Spleen (tissue), 11 donors: ENCODE results near the gene INSM1. TPM values are rescaled to one million over a fixed set of nuclear protein-coding genes. Genes with fewer than 3 reads are reported as not detected.

Experiments used
- DNase-seq: peaks from one replicate; pipeline ENCODE4 v3.0.0-alpha.2; 2020
- H3K27ac ChIP-seq, 8 donors: fragments of 200-600 bp; sonication (generic) in 7 of 8; 1 replicate in 4 of 8; 2 replicates in 4 of 8; pipeline versions ENCODE4 v1.5.0 to v1.8.0; 2016 to 2021; ENCODE audit warnings: inconsistent platforms in 4 of 8, mild to moderate bottlenecking in 4 of 8, moderate library complexity in 1 of 8
- H3K27me3 ChIP-seq, 7 donors: fragments of 200-600 bp; sonication (generic) in 6 of 7; replicated peaks in 1 of 7; 1 replicate in 4 of 7; 2 replicates in 3 of 7; pipeline versions ENCODE4 v1.5.0 to v1.8.0; 2016 to 2021; ENCODE audit warnings: inconsistent platforms in 3 of 7, mild to moderate bottlenecking in 1 of 7
- H3K36me3 ChIP-seq, 6 donors: fragments of 200-600 bp; sonication (generic) in 5 of 6; 1 replicate in 4 of 6; 2 replicates in 2 of 6; pipeline versions ENCODE4 v1.5.0 to v1.8.0; 2016 to 2021; ENCODE audit warnings: inconsistent platforms in 2 of 6
- H3K4me1 ChIP-seq, 6 donors: fragments of 200-600 bp; sonication (generic) in 5 of 6; 1 replicate in 3 of 6; 2 replicates in 3 of 6; pipeline versions ENCODE4 v1.5.0 to v1.8.0; 2016 to 2021; ENCODE audit warnings: inconsistent platforms in 3 of 6
- H3K4me3 ChIP-seq, 8 donors: fragments of 200-600 bp; sonication (generic) in 7 of 8; 1 replicate in 4 of 8; 2 replicates in 4 of 8; pipeline versions ENCODE4 v1.5.0 to v1.8.0; 2016 to 2021; ENCODE audit warnings: inconsistent platforms in 4 of 8, mild to moderate bottlenecking in 4 of 8, moderate library complexity in 2 of 8
- H3K9me3 ChIP-seq, 8 donors: fragments of 200-600 bp; sonication (generic) in 7 of 8; 1 replicate in 4 of 8; 2 replicates in 4 of 8; pipeline versions ENCODE4 v1.5.0 to v1.8.0; 2016 to 2021; ENCODE audit warnings: inconsistent platforms in 4 of 8
- POLR2A ChIP-seq, 3 donors: fragments of 450-650 bp; IDR thresholded peaks; one replicate each; pipeline ENCODE4 v1.5.1; 2017; ENCODE audit warnings: antibody characterized with exemption in 3 of 3, mild to moderate bottlenecking in 1 of 3
- POLR2AphosphoS5 ChIP-seq, 3 donors: sonication (generic); formaldehyde crosslinking; IDR thresholded peaks; one replicate each; pipeline ENCODE4 v1.5.1; 2017; ENCODE audit warnings: antibody characterized with exemption in 3 of 3
- WGBS, 5 donors: extraction: QIAGEN DNeasy Blood & Tissue Kit in 3 of 5; methylation state at CpG; one replicate each; pipeline versions ENCODE4 v1.1.5 to v1.1.7; 2013 to 2018; 5-methylcytosine and 5-hydroxymethylcytosine counted together
- intact Hi-C: fragments of 100-400 bp; cut with DNase I; formaldehyde crosslinking; loops from one replicate; pipeline ENCODE4 v1.15.0; 2023; ENCODE audit warnings: low total_unique reads
- polyA plus RNA-seq, 3 donors: library from polyadenylated mRNA; stranded (reverse); fragments of 200-250 nt; gene quantifications; one replicate each; pipeline ENCODE4 v1.2.1, GENCODE V29; 2013
- total RNA-seq, 7 donors: library from RNA; depleted of rRNA in 3 of 7; stranded (reverse); fragments of >200 nt in 3 of 7; fragmentation: NEBNext Ultra II Directional in 4 of 7; extraction: Animal tissue kit (Norgen Biotek cat#: 25700) in 4 of 7; gene quantifications; one replicate each; pipeline versions ENCODE4 v1.1.0 to v1.2.1, GENCODE V29; 2016 to 2021
- TF ChIP-seq, protein P1 (sequence below), 11 experiments: fragments of 200-600 bp in 7 of 11; fragments of 450-650 bp in 4 of 11; sonication (generic) in 4 of 11; IDR thresholded peaks in 8 of 11; conservative IDR thresholded peaks in 3 of 11; 1 replicate in 7 of 11; 2 replicates in 4 of 11; pipeline versions ENCODE4 v1.4.0 to v1.8.0; 2016 to 2021; ENCODE audit warnings: antibody characterized with exemption in 11 of 11, inconsistent platforms in 4 of 11, mild to moderate bottlenecking in 1 of 11
- donor health status: healthy with polysubstance abuse.
- donor health status: DM: no; HTN: no; CAD: no; lungs with moderate emphysema.
- donor health status: DM: no; HTN: no; CAD: no.
- donor health status: Bipolar disorder and iron deficiency.
- donor health status: healthy.
- donor health status: DM: no; HTN: no; CAD: no.
- donor health status: DM: yes; HTN: yes; CAD: no.

The INSM1 gene
- total and polyA plus RNA-seq, 10 donors = 0.15 to 0.59 (median 0.40) TPM; not detected in 3

DNA sequence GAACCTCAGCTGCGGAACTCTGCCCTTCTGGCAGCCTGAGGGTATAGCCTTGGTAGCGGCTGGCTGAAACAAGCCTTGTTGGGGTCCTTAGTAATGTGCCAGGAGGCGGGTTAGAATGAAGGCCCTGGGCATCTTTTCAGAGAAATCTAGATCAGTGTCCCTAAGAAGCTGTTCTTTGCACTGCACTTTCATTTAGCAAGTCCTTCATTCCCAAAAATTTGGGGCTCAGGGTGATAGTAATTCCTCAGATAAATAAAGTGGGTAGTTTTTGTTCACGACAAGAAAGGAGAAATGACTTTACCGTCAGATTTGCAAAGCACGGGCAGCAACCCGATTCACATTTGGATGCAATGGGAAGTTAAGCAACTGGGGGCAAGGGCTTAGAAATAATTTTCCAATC lies 3.2 kb downstream of the INSM1 start:
- peaks cover 12 to 99% (median 79%) of the 10 kb centered on the region in 7 donors for H3K27me3 ChIP-seq
- 13 to 26% (median 21%) methylated on average over 7 of the region's 7 CpGs for WGBS, 5 donors
- TF ChIP-seq POLR2A (IDR thresholded peaks at IDR 0.05) = no peak
- TF ChIP-seq POLR2AphosphoS5 (IDR thresholded peaks at IDR 0.05) = no peak
- TF ChIP-seq, protein P1, sequence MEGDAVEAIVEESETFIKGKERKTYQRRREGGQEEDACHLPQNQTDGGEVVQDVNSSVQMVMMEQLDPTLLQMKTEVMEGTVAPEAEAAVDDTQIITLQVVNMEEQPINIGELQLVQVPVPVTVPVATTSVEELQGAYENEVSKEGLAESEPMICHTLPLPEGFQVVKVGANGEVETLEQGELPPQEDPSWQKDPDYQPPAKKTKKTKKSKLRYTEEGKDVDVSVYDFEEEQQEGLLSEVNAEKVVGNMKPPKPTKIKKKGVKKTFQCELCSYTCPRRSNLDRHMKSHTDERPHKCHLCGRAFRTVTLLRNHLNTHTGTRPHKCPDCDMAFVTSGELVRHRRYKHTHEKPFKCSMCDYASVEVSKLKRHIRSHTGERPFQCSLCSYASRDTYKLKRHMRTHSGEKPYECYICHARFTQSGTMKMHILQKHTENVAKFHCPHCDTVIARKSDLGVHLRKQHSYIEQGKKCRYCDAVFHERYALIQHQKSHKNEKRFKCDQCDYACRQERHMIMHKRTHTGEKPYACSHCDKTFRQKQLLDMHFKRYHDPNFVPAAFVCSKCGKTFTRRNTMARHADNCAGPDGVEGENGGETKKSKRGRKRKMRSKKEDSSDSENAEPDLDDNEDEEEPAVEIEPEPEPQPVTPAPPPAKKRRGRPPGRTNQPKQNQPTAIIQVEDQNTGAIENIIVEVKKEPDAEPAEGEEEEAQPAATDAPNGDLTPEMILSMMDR (IDR thresholded peaks at IDR 0.05 in 8 of 11, conservative IDR thresholded peaks at IDR 0.05 in 3 of 11) = no peak
- peaks cover 14 to 34% (median 25%) of the 10 kb centered on the region in 6 donors for H3K4me1 ChIP-seq
- no peak overlapping the region for H3K4me3 ChIP-seq
- intact Hi-C loops = no loop called here
- no peaks in the 10 kb centered on the region for H3K9me3 ChIP-seq
- H3K27ac ChIP-seq = no peak overlapping the region
- no peak for DNase-seq
- no peaks in the 10 kb centered on the region for H3K36me3 ChIP-seq

DNA sequence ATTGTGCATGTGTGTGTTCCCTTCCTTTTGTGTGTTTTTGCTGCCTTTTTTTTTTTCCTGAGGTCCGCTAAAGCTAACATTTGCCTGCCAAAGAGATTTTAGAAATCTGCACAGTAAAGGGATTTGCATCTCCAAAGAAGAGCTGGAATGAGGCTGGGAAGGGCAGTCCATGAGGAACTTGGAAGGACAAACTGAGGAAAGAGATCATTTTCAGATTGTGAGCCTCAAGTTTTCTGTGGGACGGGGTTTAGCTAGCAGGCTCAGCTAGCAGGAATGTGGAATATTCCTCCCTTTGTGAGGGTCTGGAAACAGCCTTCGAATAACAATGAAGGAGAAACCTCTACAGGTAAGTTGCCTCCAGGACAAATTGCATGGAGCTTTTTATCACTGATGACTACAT lies 3.8 kb downstream of the INSM1 start:
- 28 to 31% (median 29%) methylated on average over 3 of the region's 3 CpGs for WGBS, 5 donors
- H3K4me1 ChIP-seq = peaks cover 14 to 32% (median 24%) of the 10 kb centered on the region in 6 donors
- H3K27ac ChIP-seq = no peak overlapping the region
- no peaks in the 10 kb centered on the region for H3K9me3 ChIP-seq
- intact Hi-C loops = no loop called here
- peaks cover 12 to 96% (median 73%) of the 10 kb centered on the region in 7 donors for H3K27me3 ChIP-seq
- no peak for DNase-seq
- no peaks in the 10 kb centered on the region for H3K36me3 ChIP-seq
- TF ChIP-seq POLR2AphosphoS5 (IDR thresholded peaks at IDR 0.05) (no peak), POLR2A (IDR thresholded peaks at IDR 0.05) (no peak)
- TF ChIP-seq, protein P1 (IDR thresholded peaks at IDR 0.05 in 8 of 11, conservative IDR thresholded peaks at IDR 0.05 in 3 of 11) = no peak
- no peak overlapping the region for H3K4me3 ChIP-seq

DNA sequence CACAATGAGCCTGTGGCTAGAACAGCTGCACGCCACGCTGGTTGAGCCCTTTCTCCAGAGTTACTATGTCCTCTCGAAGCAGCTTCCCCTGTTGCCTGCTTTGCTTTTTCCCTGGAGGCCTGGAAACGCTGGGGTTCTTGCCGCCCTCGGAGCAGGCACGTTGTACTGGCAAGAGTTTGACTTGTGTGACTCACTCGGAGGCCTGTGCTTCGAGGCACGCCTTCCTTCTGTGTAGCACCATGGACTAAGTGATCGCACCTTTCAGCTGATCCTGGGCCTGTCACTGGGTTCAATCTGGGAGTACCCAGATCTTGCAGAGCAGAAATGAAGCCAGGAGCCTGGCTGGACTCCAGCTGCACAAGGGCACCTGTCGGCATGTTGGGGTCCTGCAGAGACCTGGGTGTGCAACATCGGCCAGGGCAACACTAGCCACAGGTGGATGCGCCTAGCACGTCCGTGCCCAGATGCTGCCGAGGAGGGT lies 5.2 kb downstream of the INSM1 start:
- no peaks in the 10 kb centered on the region for H3K36me3 ChIP-seq
- intact Hi-C loops = no loop called here
- no peak overlapping the region for H3K27ac ChIP-seq
- peaks cover 7 to 81% (median 58%) of the 10 kb centered on the region in 7 donors for H3K27me3 ChIP-seq
- H3K9me3 ChIP-seq = no peaks in the 10 kb centered on the region
- no peak overlapping the region for H3K4me3 ChIP-seq
- no peak for TF ChIP-seq POLR2AphosphoS5 (IDR thresholded peaks at IDR 0.05)
- TF ChIP-seq, protein P1 (IDR thresholded peaks at IDR 0.05 in 8 of 11, conservative IDR thresholded peaks at IDR 0.05 in 3 of 11) = no peak
- TF ChIP-seq POLR2A (IDR thresholded peaks at IDR 0.05) = no peak
- whole genome bisulfite sequencing, 5 donors = 56 to 67% (median 65%) methylated on average over 13 to 17 of the region's 17 CpGs
- peaks cover 6 to 18% (median 13%) of the 10 kb centered on the region in 6 donors for H3K4me1 ChIP-seq
- DNase-seq = no peak

DNA sequence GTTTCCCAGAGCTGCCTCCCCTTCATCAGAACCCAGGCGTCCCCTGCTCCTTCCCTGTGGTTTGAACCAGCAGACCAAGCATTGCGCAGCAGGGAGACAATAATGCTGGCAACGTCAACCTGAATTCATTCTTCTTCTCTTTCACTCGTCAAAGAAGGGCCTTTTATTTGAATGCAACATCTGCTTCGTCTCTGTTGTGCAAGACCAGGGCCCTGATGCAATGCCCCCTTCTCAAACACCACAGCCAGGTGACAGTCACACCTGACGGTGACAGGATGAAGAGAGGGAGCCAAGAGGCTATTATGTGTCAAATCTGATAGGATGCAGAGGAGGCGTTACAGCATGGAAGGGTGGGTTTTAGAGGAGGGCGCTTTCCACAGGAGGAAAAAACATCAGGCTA lies 8.0 kb downstream of the INSM1 start:
- Histone ChIP-seq H3K4me3 (no peak overlapping the region), H3K4me1 (no peaks in the 10 kb centered on the region), H3K27ac (no peak overlapping the region), H3K9me3 (peaks cover 0 to 7% (median 0%) of the 10 kb centered on the region in 8 donors), H3K27me3 (peaks cover 0 to 59% (median 33%) of the 10 kb centered on the region in 7 donors), H3K36me3 (no peaks in the 10 kb centered on the region)
- no peak for DNase-seq
- 41 to 53% (median 48%) methylated on average over 8 of the region's 8 CpGs for WGBS, 5 donors
- TF ChIP-seq, protein P1 (IDR thresholded peaks at IDR 0.05 in 8 of 11, conservative IDR thresholded peaks at IDR 0.05 in 3 of 11) = no peak
- TF ChIP-seq POLR2A (IDR thresholded peaks at IDR 0.05) (no peak), POLR2AphosphoS5 (IDR thresholded peaks at IDR 0.05) (no peak)
- intact Hi-C loops = no loop called here
